PC-3 (cell line): Measurements from ENCODE around the gene ABLIM2. TPM values are rescaled to one million over a fixed set of nuclear protein-coding genes. Genes with fewer than 3 reads are reported as not detected.

ENCODE experiments used
- ATAC-seq: fragments of 200-7000 bp; cut with Tn5 transposase; 2 replicates; pipeline ENCODE4 v1.9.1; 2020; ENCODE audit warnings: mild to moderate bottlenecking, moderate library complexity
- BruUV-seq: library from RNA; stranded (reverse); fragments of 400-500 nt; replicated peaks from 2 replicates; lab custom pipeline; 2021; lab: Mats Ljungman, UMichigan
- CTCF ChIA-PET: fragments of 300-600 bp; sonication (Branson Sonifier 250); formaldehyde crosslinking; loops from one replicate; lab custom pipeline; 2022; ENCODE audit warnings: antibody characterized with exemption; lab: Charles Lee
- POLR2A ChIA-PET: fragments of 300-600 bp; sonication (Branson Sonifier 250); formaldehyde crosslinking; loops from one replicate; lab custom pipeline; 2022; ENCODE audit warnings: antibody characterized with exemption; ENCODE audit not compliant: unreplicated experiment; lab: Charles Lee
- DNase-seq: peaks from one replicate; pipeline ENCODE4 v3.0.0-alpha.2; 2015
- H2AFZ ChIP-seq: fragments of 300-600 bp; sonication (generic); 2 replicates; pipeline ENCODE4 v1.6.0; 2016; ENCODE audit warnings: antibody characterized with exemption, low read length
- H3F3A ChIP-seq: fragments of 300-600 bp; sonication (generic); one replicate; pipeline ENCODE4 v1.6.0; 2017; ENCODE audit warnings: antibody characterized with exemption, low read length, control low read depth, mild to moderate bottlenecking; ENCODE audit not compliant: unreplicated experiment
- H3K27ac ChIP-seq: fragments of 300-600 bp; sonication (generic); 2 replicates; pipeline ENCODE4 v1.5.1; 2016; ENCODE audit warnings: mild to moderate bottlenecking, low read length
- H3K27me3 ChIP-seq: fragments of 300-600 bp; sonication (generic); 2 replicates; pipeline ENCODE4 v1.6.1; 2016; ENCODE audit warnings: low read length, mixed read lengths
- H3K36me3 ChIP-seq: fragments of 300-600 bp; sonication (generic); 2 replicates; pipeline ENCODE4 v1.6.1; 2016; ENCODE audit warnings: low read depth, mixed run types, low read length, mixed read lengths
- H3K4me1 ChIP-seq: fragments of 300-600 bp; sonication (generic); 2 replicates; pipeline ENCODE4 v1.5.1; 2016; ENCODE audit warnings: low read length; ENCODE audit not compliant: insufficient read depth
- H3K4me2 ChIP-seq: fragments of 300-600 bp; sonication (generic); 2 replicates; pipeline ENCODE4 v1.6.0; 2016; ENCODE audit warnings: low read length
- H3K4me3 ChIP-seq: fragments of 300-600 bp; sonication (generic); 2 replicates; pipeline ENCODE4 v1.5.1; 2016; ENCODE audit warnings: mild to moderate bottlenecking, low read length, mixed read lengths
- H3K79me2 ChIP-seq: fragments of 300-600 bp; sonication (generic); 2 replicates; pipeline ENCODE4 v1.6.1; 2017; ENCODE audit warnings: low read length, mixed read lengths
- H3K9ac ChIP-seq: fragments of 300-600 bp; sonication (generic); 2 replicates; pipeline ENCODE4 v1.6.0; 2016; ENCODE audit warnings: mild to moderate bottlenecking, low read length
- H3K9me2 ChIP-seq: fragments of 300-600 bp; sonication (generic); replicated peaks from 2 replicates; pipeline ENCODE4 v1.6.1; 2016; ENCODE audit warnings: mixed run types, low read length, mixed read lengths
- H3K9me3 ChIP-seq: fragments of 300-600 bp; sonication (generic); 2 replicates; pipeline ENCODE4 v1.6.1; 2016; ENCODE audit warnings: low read length, mixed read lengths
- H4K20me1 ChIP-seq: fragments of 300-600 bp; sonication (generic); 2 replicates; pipeline ENCODE4 v1.6.1; 2016; ENCODE audit warnings: low read length, mixed read lengths
- EZH2 ChIP-seq: fragments of 300-600 bp; sonication (generic); IDR thresholded peaks from one replicate; pipeline ENCODE4 v1.6.1; 2017; ENCODE audit warnings: antibody characterized with exemption, mild to moderate bottlenecking, low read length; ENCODE audit not compliant: unreplicated experiment
- EZH2phosphoT487 ChIP-seq: fragments of 300-600 bp; sonication (generic); IDR thresholded peaks from 2 replicates; pipeline ENCODE4 v1.6.1; 2018; ENCODE audit warnings: mild to moderate bottlenecking, antibody characterized with exemption, low read length, borderline replicate concordance
- intact Hi-C: fragments of 100-400 bp; cut with micrococcal nuclease; formaldehyde crosslinking; loops from 2 replicates; pipeline ENCODE4 v1.9.0; 2023
- total RNA-seq: library from RNA; depleted of rRNA; stranded (reverse); fragments of >200 nt; gene quantifications from 2 replicates; pipeline ENCODE4 v1.2.3, GENCODE V29; 2014
- TF ChIP-seq, protein P1 (sequence below): fragments of 300-600 bp; sonication (generic); conservative IDR thresholded peaks from 2 replicates; pipeline ENCODE4 v1.5.1; 2017; ENCODE audit warnings: antibody characterized with exemption, low read depth, mild to moderate bottlenecking, low read length

The ABLIM2 gene
- total RNA-seq, 1 experiment from 2014 or later, result 3.2 TPM

DNA sequence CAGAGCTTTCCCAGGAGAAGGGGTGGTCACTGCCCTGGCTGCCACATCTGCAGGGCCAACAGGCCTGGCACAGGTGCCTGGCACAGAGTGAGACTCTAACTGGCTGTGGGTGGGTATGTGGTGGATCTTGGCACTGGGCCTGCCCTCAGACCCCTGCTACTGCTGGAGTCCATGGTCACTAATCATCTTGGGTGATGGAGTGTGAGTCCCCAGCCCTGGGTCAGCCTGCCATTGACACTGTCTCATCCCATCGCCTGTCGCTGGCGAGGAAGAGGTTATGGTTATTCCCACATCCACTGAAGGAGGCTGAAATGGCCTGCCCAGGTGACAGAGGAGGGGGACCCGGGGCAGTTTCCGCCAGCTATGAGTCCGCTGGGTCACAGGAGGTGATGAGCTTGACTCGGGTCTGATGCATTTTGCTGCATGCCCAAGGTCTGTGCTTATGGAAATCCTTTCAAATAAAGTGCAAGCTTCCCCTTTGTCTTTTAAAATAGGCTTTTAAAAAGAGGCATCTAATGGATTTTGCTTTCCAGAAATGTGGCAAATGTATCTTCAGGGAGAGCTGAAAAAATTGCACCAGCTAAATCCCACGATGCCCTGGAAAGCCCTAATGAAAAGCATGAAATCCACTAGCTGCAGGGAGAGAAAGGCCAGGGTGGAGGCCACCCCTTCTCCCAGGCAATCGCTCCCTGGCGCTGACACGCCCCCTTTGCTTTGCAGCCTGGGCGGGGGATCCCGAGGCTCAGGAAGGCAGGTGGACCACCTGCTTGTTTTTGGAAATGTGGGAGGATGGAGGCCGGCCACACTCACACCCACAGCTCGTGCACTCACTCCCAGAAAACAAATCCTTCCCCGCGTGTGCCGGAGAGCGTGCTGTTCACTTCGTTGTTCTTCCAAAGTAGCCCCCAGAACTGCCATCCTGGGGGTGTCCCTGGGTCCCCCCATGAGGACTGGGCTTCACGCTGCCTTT, 54.9 kb downstream of the ABLIM2 start:
- H3K27me3 ChIP-seq, result no peaks in the 10 kb centered on the region
- H3K9me3 ChIP-seq, result no peaks in the 10 kb centered on the region
- CTCF ChIA-PET, result no interaction called here
- POLR2A ChIA-PET, result no interaction called here
- no peak overlapping the region for H3K4me3 ChIP-seq
- DNase-seq (no peak), ATAC-seq (no peak)
- H2AFZ ChIP-seq, result no peak overlapping the region
- no peak overlapping the region for H3K9ac ChIP-seq
- intact Hi-C loops, result no loop called here
- H3K9me2 ChIP-seq, result no peaks in the 10 kb centered on the region
- H3K4me2 ChIP-seq, result no peak overlapping the region
- H3K79me2 ChIP-seq, result no peaks in the 10 kb centered on the region
- BruUV-seq, result no TSS peak
- TF ChIP-seq, protein P1, sequence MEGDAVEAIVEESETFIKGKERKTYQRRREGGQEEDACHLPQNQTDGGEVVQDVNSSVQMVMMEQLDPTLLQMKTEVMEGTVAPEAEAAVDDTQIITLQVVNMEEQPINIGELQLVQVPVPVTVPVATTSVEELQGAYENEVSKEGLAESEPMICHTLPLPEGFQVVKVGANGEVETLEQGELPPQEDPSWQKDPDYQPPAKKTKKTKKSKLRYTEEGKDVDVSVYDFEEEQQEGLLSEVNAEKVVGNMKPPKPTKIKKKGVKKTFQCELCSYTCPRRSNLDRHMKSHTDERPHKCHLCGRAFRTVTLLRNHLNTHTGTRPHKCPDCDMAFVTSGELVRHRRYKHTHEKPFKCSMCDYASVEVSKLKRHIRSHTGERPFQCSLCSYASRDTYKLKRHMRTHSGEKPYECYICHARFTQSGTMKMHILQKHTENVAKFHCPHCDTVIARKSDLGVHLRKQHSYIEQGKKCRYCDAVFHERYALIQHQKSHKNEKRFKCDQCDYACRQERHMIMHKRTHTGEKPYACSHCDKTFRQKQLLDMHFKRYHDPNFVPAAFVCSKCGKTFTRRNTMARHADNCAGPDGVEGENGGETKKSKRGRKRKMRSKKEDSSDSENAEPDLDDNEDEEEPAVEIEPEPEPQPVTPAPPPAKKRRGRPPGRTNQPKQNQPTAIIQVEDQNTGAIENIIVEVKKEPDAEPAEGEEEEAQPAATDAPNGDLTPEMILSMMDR, result no peak
- TF ChIP-seq EZH2phosphoT487, result no peak
- no peak for TF ChIP-seq EZH2
- no peaks in the 10 kb centered on the region for H3F3A ChIP-seq
- no peak overlapping the region for H3K27ac ChIP-seq
- no peaks in the 10 kb centered on the region for H4K20me1 ChIP-seq
- no peaks in the 10 kb centered on the region; the same call in 1 of the 2 replicates for H3K4me1 ChIP-seq
- H3K36me3 ChIP-seq, result no peaks in the 10 kb centered on the region

DNA sequence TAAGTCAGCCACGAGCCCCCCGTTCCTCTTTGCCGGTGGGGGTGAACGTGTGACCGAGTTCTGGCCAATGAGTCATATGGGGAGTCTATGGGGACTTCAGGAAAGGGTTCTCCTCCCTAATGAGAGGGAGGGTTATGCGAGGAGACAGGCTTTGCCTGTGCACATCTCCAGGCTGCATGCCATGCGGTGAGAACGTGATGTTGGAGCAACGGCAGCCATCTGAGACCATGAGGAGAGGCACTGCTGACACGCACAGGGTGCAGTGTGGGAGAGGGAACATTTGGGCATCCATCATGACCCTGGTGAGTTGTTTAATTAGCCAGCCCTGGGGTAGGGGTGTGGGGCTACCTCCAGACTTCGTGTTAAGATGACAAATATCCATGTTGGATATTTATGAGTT, 55.8 kb downstream of the ABLIM2 start:
- no peaks in the 10 kb centered on the region; the same call in 1 of the 2 replicates for H3K4me1 ChIP-seq
- no peaks in the 10 kb centered on the region for H3K79me2 ChIP-seq
- H3K9ac ChIP-seq, result no peak overlapping the region
- H3K36me3 ChIP-seq, result no peaks in the 10 kb centered on the region
- no peak for TF ChIP-seq EZH2
- TF ChIP-seq, protein P1, result no peak
- TF ChIP-seq EZH2phosphoT487, result no peak
- ChIA-PET POLR2A (no interaction called here), CTCF (no interaction called here)
- ATAC-seq, result no peak
- H2AFZ ChIP-seq, result no peak overlapping the region
- no peak overlapping the region for H3K4me3 ChIP-seq
- no peak overlapping the region for H3K27ac ChIP-seq
- no peaks in the 10 kb centered on the region for H3K9me2 ChIP-seq
- no peak overlapping the region for H3K4me2 ChIP-seq
- no peaks in the 10 kb centered on the region for H4K20me1 ChIP-seq
- no peak for DNase-seq
- intact Hi-C loops, result no loop called here
- no peaks in the 10 kb centered on the region for H3K9me3 ChIP-seq
- BruUV-seq, result no TSS peak
- H3K27me3 ChIP-seq, result no peaks in the 10 kb centered on the region
- no peaks in the 10 kb centered on the region for H3F3A ChIP-seq

DNA sequence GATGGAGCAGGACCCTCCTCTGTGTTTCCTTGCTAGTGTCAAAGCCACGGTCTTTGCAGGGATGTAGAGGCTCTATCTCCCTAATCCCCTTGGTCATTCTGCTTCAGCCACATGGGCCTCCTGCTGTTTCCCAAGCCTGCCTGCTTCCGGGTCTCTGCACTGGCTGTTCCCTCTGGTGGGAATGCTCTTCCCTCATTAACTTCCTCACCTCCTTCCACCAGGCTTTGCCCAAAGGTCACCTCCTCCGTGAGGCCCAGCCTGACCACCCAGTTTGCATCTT, 56.6 kb downstream of the ABLIM2 start:
- Histone ChIP-seq H3K79me2 (no peaks in the 10 kb centered on the region), H3K9me3 (no peaks in the 10 kb centered on the region), H3K36me3 (no peaks in the 10 kb centered on the region), H3F3A (no peaks in the 10 kb centered on the region), H3K4me3 (no peak overlapping the region), H3K9me2 (no peaks in the 10 kb centered on the region), H3K4me2 (no peak overlapping the region), H3K9ac (no peak overlapping the region), H3K27me3 (no peaks in the 10 kb centered on the region), H2AFZ (no peak overlapping the region), H3K27ac (no peak overlapping the region), H4K20me1 (no peaks in the 10 kb centered on the region), H3K4me1 (no peaks in the 10 kb centered on the region; the same call in 1 of the 2 replicates)
- no TSS peak for BruUV-seq
- TF ChIP-seq, protein P1, result no peak
- TF ChIP-seq EZH2 (no peak), EZH2phosphoT487 (no peak)
- ATAC-seq (no peak), DNase-seq (no peak)
- ChIA-PET POLR2A (no interaction called here), CTCF (no interaction called here)
- intact Hi-C loops, result no loop called here
